Stomach (tissue), 4 donors: ENCODE measurements around the gene BTBD9.

ENCODE experiments used
- CTCF ChIP-seq, 7 experiments: fragments of 450-650 bp in 4 of 7; fragments of 200-600 bp in 3 of 7; sonication (generic) in 3 of 7; IDR thresholded peaks; one replicate each; pipeline ENCODE4 v1.5.1; 2016 to 2019; ENCODE audit warnings: antibody characterized with exemption in 7 of 7, control low read depth in 2 of 7, mild to moderate bottlenecking in 1 of 7
- POLR2A ChIP-seq, 4 donors: fragments of 450-650 bp; IDR thresholded peaks; one replicate each; pipeline ENCODE4 v1.6.1; 2016; ENCODE audit warnings: antibody characterized with exemption in 4 of 4, control low read depth in 2 of 4, mild to moderate bottlenecking in 1 of 4, moderate library complexity in 1 of 4
- POLR2AphosphoS5 ChIP-seq, 3 donors: sonication (generic); formaldehyde crosslinking; IDR thresholded peaks; one replicate each; pipeline ENCODE4 v1.6.1; 2016; ENCODE audit warnings: antibody characterized with exemption in 3 of 3

DNA sequence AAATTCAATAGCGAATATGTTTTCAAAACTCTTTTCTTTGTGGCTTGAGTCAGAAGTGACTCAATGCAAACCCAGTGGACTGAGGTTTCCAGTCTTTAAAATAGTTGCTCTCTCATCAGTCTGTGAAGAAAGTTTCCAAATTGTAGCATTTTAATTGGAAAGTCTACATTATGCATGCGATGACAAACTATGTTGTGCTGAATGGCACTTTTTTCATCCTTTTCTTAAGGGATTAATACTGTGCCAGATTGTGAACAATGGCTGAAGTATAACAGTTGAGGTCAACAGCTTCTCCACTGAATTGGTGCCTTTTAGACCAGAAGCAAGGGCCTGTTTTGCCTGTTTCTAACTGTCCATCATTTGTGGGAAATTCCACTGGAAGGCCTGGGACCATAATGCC is 377.1 kb downstream of the BTBD9 start:
- TF ChIP-seq CTCF (IDR thresholded peaks at IDR 0.05) (no peak), POLR2A (IDR thresholded peaks at IDR 0.05) (no peak), POLR2AphosphoS5 (IDR thresholded peaks at IDR 0.05) (no peak)
